ENCODE results near the gene DDX54.
"Not testable (repeated sequence)": the region's sequence is repeated elsewhere in the genome, so short reads cannot be mapped to it uniquely, and the experiment has no call there.

Gene DDX54

DNA sequence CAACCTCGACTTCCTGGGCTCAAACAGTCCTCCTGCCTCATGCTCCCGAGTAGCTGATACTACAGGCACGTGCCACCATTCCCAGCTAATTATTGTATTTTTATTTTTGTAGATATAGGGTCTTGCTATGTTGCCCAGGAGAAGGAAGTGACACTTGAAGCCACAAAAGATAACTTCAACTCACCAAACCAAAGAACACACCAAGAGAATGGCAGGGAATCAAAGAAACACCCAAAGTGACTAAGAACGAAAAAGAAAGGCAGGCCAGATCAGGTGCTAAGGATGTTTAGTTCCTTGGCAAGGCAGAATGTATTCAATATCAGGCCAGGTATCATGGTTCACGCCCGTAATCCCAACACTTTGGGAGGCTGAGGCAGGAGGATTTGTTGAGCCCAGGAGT is 25.9 kb upstream of the DDX54 start:
- Histone ChIP-seq H3K9me3 (ENCODE audit: insufficient read depth, low read depth, low read length) (0 out of 2 replicates have a peak, but pooled peaks cover 3% of the 10 kb centered on the region), H3K27ac (ENCODE audit: low read depth, low read length) (no peak overlapping the region), H3K4me3 (ENCODE audit: low read length) (no peak overlapping the region), H3K9ac (ENCODE audit: low read depth, low read length) (no peak overlapping the region), H3K27me3 (ENCODE audit: insufficient read depth, low read length) (no peaks in the 10 kb centered on the region), H3K4me1 (ENCODE audit: insufficient read depth, low read length) (peaks cover 5% of the 10 kb centered on the region; the same call in 1 of the 2 replicates), H3K36me3 (ENCODE audit: insufficient read depth, low read length) (no peaks in the 10 kb centered on the region)
- 94% methylated on average over 5 of the region's 6 CpGs for WGBS

DNA sequence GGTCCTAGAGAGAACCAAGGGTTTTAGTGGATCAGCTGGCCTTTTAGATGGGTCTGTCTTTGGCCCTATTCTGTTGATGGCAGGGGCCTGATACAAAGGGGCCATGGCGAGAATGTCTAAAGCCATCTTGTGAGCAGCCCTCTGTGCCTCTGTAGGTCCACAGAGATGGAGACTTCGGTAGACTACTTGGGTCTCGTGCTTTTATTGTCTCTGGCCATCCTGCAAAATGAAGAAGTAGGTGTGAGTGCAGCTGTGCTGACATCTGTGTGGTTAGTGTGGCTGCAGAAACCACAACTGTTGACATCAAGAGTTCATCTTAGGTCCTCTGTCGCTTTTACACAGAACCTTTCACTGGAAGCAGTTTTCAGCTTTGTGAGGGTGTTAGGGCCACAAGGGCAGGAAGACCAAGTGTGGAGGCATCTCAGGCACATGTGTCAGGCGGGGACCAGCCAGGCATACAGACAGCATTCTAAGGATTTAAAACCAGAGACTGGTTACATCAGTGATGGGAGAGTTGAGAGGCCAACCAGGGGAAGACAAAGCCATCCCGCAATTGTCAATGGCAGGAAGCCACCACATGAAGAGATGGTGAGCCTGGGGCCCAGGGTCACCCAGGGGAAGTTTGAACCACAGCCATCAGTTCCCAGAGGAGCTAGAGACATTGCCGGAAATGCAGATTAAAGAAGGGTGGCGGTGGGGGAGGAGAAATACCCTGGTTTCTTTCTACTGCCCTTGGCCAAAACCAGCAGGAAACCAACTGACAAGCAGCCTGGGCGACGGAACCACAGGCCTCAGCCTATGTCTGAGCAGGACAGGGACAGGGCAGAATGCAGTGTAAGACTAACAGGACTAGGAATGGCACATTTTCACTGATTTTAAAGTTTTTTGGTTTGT is 23.0 kb upstream of the DDX54 start:
- Histone ChIP-seq H3K4me1 (ENCODE audit: insufficient read depth, low read length) (peaks cover 4% of the 10 kb centered on the region; the same call in 1 of the 2 replicates), H3K27ac (ENCODE audit: low read depth, low read length) (no peak overlapping the region), H3K27me3 (ENCODE audit: insufficient read depth, low read length) (no peaks in the 10 kb centered on the region), H3K9ac (ENCODE audit: low read depth, low read length) (no peak overlapping the region), H3K36me3 (ENCODE audit: insufficient read depth, low read length) (no peaks in the 10 kb centered on the region), H3K4me3 (ENCODE audit: low read length) (no peak overlapping the region), H3K9me3 (ENCODE audit: insufficient read depth, low read depth, low read length) (0 out of 2 replicates have a peak, but pooled peaks cover 4% of the 10 kb centered on the region)
- 77% methylated on average over 10 of the region's 10 CpGs for WGBS

DNA sequence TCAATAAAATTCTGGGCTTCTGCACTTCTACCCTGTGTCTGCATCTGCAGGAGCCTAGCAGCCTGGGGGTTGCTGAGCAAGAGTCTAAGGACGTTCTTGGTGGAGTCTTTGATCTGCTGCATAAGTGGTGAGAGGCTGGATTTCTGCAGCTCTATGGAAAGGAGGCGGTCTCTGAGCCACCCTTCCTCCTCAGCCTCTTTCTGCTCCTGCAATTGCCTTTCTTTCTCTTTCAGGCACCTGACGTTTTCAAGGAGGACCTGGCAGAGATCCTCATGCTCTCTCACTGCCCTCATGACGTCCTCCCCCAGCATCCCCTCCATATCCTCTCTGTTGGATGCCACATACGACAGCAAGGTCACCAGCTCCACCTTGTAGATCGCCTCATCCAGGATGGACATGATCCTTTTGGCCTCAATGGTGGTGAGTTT is 22.3 kb upstream of the DDX54 start:
- Histone ChIP-seq H3K4me3 (ENCODE audit: low read length) (no peak overlapping the region), H3K9ac (ENCODE audit: low read depth, low read length) (no peak overlapping the region), H3K4me1 (ENCODE audit: insufficient read depth, low read length) (peaks cover 4% of the 10 kb centered on the region; the same call in 1 of the 2 replicates), H3K27ac (ENCODE audit: low read depth, low read length) (no peak overlapping the region), H3K9me3 (ENCODE audit: insufficient read depth, low read depth, low read length) (0 out of 2 replicates have a peak, but pooled peaks cover 4% of the 10 kb centered on the region), H3K36me3 (ENCODE audit: insufficient read depth, low read length) (no peaks in the 10 kb centered on the region), H3K27me3 (ENCODE audit: insufficient read depth, low read length) (no peaks in the 10 kb centered on the region)
- 78% methylated on average over 6 of the region's 6 CpGs for WGBS

DNA sequence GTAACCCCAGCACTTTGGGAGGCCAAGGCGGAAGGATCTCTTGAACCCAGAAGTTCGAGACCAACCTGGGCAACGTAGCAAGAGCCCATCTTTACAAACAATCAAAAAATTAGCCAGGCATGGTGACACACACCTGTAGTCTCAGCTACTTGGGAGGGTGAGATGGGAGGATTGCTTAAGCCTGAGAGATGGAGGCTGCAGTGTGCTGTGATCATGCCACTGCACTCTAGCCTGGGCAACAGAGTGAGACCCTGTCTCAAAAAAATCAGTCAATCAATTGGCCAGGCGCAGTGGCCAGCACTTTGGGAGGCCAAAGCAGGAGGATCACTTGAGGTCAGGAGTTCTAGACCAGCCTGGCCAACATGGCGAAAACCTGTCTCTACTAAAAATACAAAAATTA is 21.5 kb upstream of the DDX54 start:
- not testable (repeated sequence) for H3K9me3 ChIP-seq (ENCODE audit: insufficient read depth, low read depth, low read length); H3K36me3 ChIP-seq (ENCODE audit: insufficient read depth, low read length); H3K27ac ChIP-seq (ENCODE audit: low read depth, low read length); H3K4me1 ChIP-seq (ENCODE audit: insufficient read depth, low read length); H3K4me3 ChIP-seq (ENCODE audit: low read length); H3K9ac ChIP-seq (ENCODE audit: low read depth, low read length); H3K27me3 ChIP-seq (ENCODE audit: insufficient read depth, low read length)
- WGBS = 98% methylated on average over 5 of the region's 5 CpGs

DNA sequence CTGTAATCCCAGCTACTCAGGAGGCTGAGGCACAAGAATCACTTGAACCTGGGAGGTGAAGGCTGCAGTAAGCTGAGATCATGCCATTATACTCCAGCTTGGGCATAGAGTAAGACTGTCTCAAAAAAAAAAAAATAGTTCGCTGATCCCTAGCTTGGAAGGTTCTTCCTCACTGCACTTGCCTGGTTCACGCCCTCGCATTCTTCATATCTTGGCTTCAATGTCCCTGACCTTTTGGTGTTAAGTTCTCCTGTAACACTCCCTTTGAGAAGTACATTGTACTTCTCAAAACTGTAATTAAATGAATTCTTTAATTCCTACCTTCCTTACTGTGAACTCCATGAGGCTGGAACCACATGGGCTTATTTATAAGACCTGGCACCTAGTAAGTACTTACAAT is 19.5 kb upstream of the DDX54 start:
- Histone ChIP-seq H3K9ac (ENCODE audit: low read depth, low read length) (no peak overlapping the region), H3K4me1 (ENCODE audit: insufficient read depth, low read length) (peaks cover 4% of the 10 kb centered on the region; the same call in 1 of the 2 replicates), H3K4me3 (ENCODE audit: low read length) (no peak overlapping the region), H3K27ac (ENCODE audit: low read depth, low read length) (no peak overlapping the region), H3K27me3 (ENCODE audit: insufficient read depth, low read length) (no peaks in the 10 kb centered on the region), H3K9me3 (ENCODE audit: insufficient read depth, low read depth, low read length) (0 out of 2 replicates have a peak, but pooled peaks cover 4% of the 10 kb centered on the region), H3K36me3 (ENCODE audit: insufficient read depth, low read length) (no peaks in the 10 kb centered on the region)
- 96% methylated on average over 3 of the region's 3 CpGs for WGBS

DNA sequence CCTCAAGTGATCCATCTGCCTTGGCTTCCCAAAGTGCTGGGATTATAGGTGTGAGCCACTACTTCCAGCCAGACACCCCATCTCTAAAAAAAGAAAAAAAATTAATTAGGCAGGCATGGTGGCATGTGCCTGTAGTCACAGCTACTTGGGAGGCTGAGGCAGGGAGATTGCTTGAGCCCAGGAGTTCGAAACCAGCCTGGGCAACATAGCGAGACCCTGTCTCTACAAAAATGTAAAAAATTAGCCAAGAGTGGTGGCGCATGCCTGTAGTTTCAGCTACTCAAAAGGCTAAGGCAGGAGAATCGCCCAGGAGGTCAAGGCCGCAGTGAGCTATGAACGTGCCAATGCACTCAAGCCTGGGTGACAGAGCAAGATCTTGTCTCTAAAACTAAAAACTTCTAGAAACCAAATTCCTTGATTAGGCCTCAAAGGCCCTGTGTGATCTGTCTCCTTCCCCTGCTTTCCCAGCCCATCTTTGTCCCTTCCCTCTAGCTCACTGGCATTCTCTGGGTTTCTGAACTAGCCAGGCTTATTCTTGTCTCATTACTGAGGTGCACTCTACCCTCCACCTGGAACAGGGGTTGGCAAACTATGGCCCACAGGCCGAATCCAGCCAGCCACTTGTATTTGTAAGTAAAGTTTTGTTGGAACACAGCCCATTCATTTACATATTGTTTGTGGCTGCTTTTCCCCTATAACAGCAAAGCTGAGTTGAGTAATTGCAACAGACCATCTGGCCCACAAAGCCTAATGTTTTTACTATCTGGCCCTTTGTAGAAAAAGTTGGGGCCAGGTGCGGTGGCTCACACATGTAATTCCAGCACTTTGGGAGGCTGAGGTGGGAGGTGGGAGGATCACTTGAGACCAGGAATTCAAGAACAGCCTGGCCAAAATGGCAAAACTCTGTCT is 18.8 kb upstream of the DDX54 start:
- peaks cover 4% of the 10 kb centered on the region; the same call in 1 of the 2 replicates for H3K4me1 ChIP-seq (ENCODE audit: insufficient read depth, low read length)
- H3K36me3 ChIP-seq (ENCODE audit: insufficient read depth, low read length) = no peaks in the 10 kb centered on the region
- 0 out of 2 replicates have a peak, but pooled peaks cover 4% of the 10 kb centered on the region for H3K9me3 ChIP-seq (ENCODE audit: insufficient read depth, low read depth, low read length)
- H3K4me3 ChIP-seq (ENCODE audit: low read length) = no peak overlapping the region
- H3K9ac ChIP-seq (ENCODE audit: low read depth, low read length) = no peak overlapping the region
- no peaks in the 10 kb centered on the region for H3K27me3 ChIP-seq (ENCODE audit: insufficient read depth, low read length)
- WGBS = 94% methylated on average over 8 of the region's 8 CpGs
- no peak overlapping the region for H3K27ac ChIP-seq (ENCODE audit: low read depth, low read length)

DNA sequence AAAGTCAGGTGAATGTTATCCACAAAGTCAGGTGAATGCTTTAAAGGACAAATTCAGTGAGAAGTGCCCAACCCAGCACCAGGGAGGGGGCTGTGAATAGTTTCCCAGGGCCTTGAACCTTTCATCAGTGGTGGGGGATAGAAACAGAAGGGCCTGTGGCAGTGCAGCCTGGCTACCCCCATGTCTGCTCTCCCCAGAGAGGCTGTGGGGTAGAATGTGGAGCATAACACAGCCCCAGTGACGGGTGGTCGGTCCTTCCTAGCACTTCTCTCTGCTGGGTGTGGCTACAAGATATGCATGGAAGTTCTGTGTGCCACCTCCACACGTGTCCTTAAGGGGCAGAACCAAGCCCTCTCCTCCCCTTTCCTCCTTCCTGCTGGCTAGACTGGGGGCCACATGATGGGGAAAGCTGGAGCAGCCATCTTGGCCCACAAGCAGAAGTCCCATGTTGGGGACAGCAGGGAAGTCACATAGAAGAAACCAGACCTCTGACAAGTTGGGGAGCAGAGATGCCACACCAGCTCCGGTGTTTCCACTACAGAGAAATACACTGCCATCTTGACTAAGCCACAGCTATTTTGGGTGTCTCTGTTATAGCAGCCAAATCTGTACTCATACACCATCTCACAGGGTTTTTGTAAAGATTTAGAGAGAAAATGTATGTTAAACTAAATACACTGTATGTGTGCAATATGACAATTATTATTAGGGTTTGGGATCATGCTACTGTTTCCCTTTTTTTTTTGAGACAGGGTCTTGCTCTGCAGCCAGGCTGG is 17.2 kb upstream of the DDX54 start:
- Histone ChIP-seq H3K27ac (ENCODE audit: low read depth, low read length) (no peak overlapping the region), H3K36me3 (ENCODE audit: insufficient read depth, low read length) (no peaks in the 10 kb centered on the region), H3K9me3 (ENCODE audit: insufficient read depth, low read depth, low read length) (0 out of 2 replicates have a peak, but pooled peaks cover 4% of the 10 kb centered on the region), H3K4me1 (ENCODE audit: insufficient read depth, low read length) (no peaks in the 10 kb centered on the region), H3K27me3 (ENCODE audit: insufficient read depth, low read length) (no peaks in the 10 kb centered on the region), H3K9ac (ENCODE audit: low read depth, low read length) (no peak overlapping the region), H3K4me3 (ENCODE audit: low read length) (no peak overlapping the region)
- 88% methylated on average over 4 of the region's 4 CpGs for WGBS

DNA sequence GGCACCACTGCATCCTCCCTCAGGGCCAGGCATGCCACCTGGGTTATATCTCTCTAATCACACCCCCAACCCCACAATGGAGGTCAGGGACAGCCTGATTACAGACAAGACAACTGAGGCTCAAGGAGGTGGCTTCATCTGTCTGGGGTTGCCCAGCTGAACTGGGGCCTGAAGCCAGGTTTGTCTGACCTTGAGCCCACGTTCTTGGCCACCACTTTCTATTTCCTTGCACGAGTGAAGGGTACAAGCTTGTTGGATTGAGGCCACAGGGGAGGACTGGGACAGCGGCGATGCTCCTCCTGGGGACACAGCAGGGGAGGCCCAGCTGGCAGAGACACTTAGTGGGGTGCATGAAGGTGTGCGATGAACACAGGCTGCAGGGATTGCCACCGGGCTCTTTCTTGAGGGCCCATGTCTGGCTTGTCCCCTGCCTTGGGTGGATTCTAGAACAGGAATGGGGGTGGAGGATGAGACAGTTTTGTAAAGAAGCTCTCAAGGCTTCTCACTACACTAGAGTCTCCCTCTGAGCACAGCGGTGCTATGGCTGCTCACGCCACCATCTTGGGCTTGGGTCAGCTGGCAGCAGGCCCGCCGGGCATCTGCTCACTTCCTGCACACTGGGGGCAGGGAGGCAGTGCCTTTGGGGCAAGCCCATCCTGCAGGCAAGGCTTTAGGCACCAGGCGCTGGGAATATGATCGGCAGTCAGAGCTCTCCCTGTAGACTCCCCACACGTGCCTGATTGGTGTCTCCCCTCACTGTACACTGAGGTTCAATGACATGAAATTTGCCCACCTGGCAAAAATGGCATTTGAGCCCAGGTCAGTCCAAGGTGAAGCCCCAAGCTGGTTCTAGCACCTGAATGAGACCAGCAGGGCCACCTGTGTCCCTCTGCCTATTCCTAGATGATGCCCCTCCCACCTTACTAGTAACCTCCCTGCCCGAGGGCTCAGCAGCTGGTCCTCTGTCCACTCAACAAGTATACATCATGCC is 16.2 kb upstream of the DDX54 start:
- Histone ChIP-seq H3K36me3 (ENCODE audit: insufficient read depth, low read length) (no peaks in the 10 kb centered on the region), H3K9me3 (ENCODE audit: insufficient read depth, low read depth, low read length) (0 out of 2 replicates have a peak, but pooled peaks cover 4% of the 10 kb centered on the region), H3K4me3 (ENCODE audit: low read length) (no peak overlapping the region), H3K4me1 (ENCODE audit: insufficient read depth, low read length) (no peaks in the 10 kb centered on the region), H3K27ac (ENCODE audit: low read depth, low read length) (no peak overlapping the region), H3K27me3 (ENCODE audit: insufficient read depth, low read length) (no peaks in the 10 kb centered on the region), H3K9ac (ENCODE audit: low read depth, low read length) (no peak overlapping the region)
- WGBS = 92% methylated on average over 14 of the region's 14 CpGs

DNA sequence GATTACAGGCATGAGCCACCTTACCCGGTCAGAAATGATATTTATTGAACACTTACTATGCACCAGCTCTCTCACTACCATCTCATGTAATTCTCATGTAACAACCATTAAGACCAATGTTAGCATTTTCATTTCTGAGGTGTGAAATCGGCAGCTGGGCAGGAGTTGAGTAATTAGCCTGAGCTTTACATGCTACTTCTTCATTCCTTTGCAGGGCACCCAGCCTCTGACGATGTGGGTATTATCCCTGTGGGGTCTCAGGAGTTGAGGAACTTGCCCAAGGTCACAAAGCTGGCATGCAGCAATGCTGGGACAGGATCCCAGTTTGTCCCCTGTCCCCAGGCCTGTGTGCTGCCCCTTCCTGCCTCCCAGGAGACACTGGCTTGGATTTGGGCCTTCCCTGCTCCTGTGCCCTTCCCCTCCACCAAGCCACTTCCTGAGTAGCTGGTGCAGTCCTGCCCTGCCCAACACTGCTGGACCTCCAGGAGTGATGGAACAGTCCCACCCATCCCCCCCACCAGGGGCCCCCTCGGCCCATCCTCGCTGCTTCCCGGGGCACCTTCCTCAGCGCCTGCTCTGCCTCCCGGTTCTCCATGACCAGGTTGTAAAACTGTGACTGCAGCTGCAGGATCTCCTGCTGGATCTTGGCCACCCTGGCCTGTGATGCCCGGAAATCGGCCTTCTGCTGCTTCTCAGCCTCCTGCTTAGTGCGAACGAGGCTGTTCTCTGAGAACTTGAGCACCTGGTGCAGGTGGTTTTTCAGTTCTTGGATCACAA is 14.9 kb upstream of the DDX54 start:
- Histone ChIP-seq H3K9me3 (ENCODE audit: insufficient read depth, low read depth, low read length) (no peaks in the 10 kb centered on the region), H3K27ac (ENCODE audit: low read depth, low read length) (no peak overlapping the region), H3K27me3 (ENCODE audit: insufficient read depth, low read length) (no peaks in the 10 kb centered on the region), H3K4me3 (ENCODE audit: low read length) (no peak overlapping the region), H3K36me3 (ENCODE audit: insufficient read depth, low read length) (no peaks in the 10 kb centered on the region), H3K4me1 (ENCODE audit: insufficient read depth, low read length) (peaks cover 3% of the 10 kb centered on the region; the same call in 1 of the 2 replicates), H3K9ac (ENCODE audit: low read depth, low read length) (no peak overlapping the region)
- 91% methylated on average over 12 of the region's 12 CpGs for WGBS
